Peyer's patch (tissue), 4 donors: ENCODE data around the gene HLCS.

ENCODE experiments used
- CTCF ChIP-seq, 6 experiments: fragments of 450-650 bp in 4 of 6; fragments of 200-600 bp in 2 of 6; sonication (generic) in 1 of 6; IDR thresholded peaks; one replicate each; pipeline ENCODE4 v1.5.1; 2017 to 2019; ENCODE audit warnings: antibody characterized with exemption in 6 of 6, mild to moderate bottlenecking in 3 of 6, moderate library complexity in 1 of 6
- POLR2A ChIP-seq, 2 donors: fragments of 450-650 bp; IDR thresholded peaks; one replicate each; pipeline ENCODE4 v1.5.1; 2017; ENCODE audit warnings: antibody characterized with exemption in 2 of 2, mild to moderate bottlenecking in 2 of 2, moderate library complexity in 2 of 2

GRCh38 chr21:37006486-37007291 is 40.2 kb upstream of the HLCS start, which contains the start of gene RIPPLY3:
- TF ChIP-seq CTCF (IDR thresholded peaks at IDR 0.05): no peak
- TF ChIP-seq POLR2A (IDR thresholded peaks at IDR 0.05): no peak
